Endodermal cell (in vitro differentiated cells): Measurements from ENCODE around the gene LIN37. TPM values are rescaled to one million over a fixed set of nuclear protein-coding genes. Genes with fewer than 3 reads are reported as not detected.
A peak's percentile ranks its signal among the peaks of the same experiment; 100 is the strongest.

Experiments
- DNase-seq: peaks from one replicate; pipeline ENCODE4 v3.0.0-alpha.2; 2017
- H3K27ac ChIP-seq: 2 replicates; pipeline ENCODE4 v1.5.1; 2013; ENCODE audit warnings: mild to moderate bottlenecking, low read depth, low read length, moderate library complexity
- H3K27me3 ChIP-seq: 2 replicates; pipeline ENCODE4 v1.6.1; 2013; ENCODE audit warnings: mild to moderate bottlenecking, low read length, moderate library complexity; ENCODE audit not compliant: insufficient read depth, control insufficient read depth, poor library complexity, severe bottlenecking
- H3K36me3 ChIP-seq: 2 replicates; pipeline ENCODE4 v1.7.0; 2013; ENCODE audit warnings: mild to moderate bottlenecking, low read length, moderate library complexity; ENCODE audit not compliant: control insufficient read depth, insufficient read depth
- H3K4me1 ChIP-seq: one replicate; pipeline ENCODE4 v1.7.0; 2013; ENCODE audit warnings: low read length; ENCODE audit not compliant: control insufficient read depth, insufficient read depth
- H3K4me3 ChIP-seq: 2 replicates; pipeline ENCODE4 v1.5.1; 2013; ENCODE audit warnings: mild to moderate bottlenecking, low read length, moderate library complexity
- H3K9ac ChIP-seq: 2 replicates; pipeline ENCODE4 v1.6.1; 2013; ENCODE audit warnings: mild to moderate bottlenecking, low read length, moderate library complexity; ENCODE audit not compliant: poor library complexity, severe bottlenecking; ENCODE audit errors: extremely low read depth
- H3K9me3 ChIP-seq: 2 replicates; pipeline ENCODE4 v1.6.1; 2013; ENCODE audit warnings: mild to moderate bottlenecking, low read length, moderate library complexity; ENCODE audit not compliant: control insufficient read depth
- H3K27ac Mint-ChIP-seq: 2 replicates; pipeline ENCODE4 v1.8.0; 2020; ENCODE audit warnings: mixed read lengths
- H3K27me3 Mint-ChIP-seq: 2 replicates; pipeline ENCODE4 v1.8.0; 2021; ENCODE audit warnings: mild to moderate bottlenecking, mixed read lengths; ENCODE audit not compliant: insufficient read depth
- H3K36me3 Mint-ChIP-seq: 2 replicates; pipeline ENCODE4 v1.8.0; 2020; ENCODE audit warnings: low read depth, mixed read lengths
- H3K4me1 Mint-ChIP-seq: 2 replicates; pipeline ENCODE4 v1.8.0; 2020; ENCODE audit warnings: mixed read lengths
- H3K4me3 Mint-ChIP-seq: 2 replicates; pipeline ENCODE4 v1.8.0; 2020; ENCODE audit warnings: mild to moderate bottlenecking, moderate library complexity, mixed read lengths
- H3K9me3 Mint-ChIP-seq: 2 replicates; pipeline ENCODE4 v1.8.0; 2020; ENCODE audit warnings: mild to moderate bottlenecking, mixed read lengths
- CTCF ChIP-seq: fragments of 200-600 bp; sonication (generic); conservative IDR thresholded peaks from 2 replicates; pipeline ENCODE4 v1.5.0; 2021; ENCODE audit warnings: antibody characterized with exemption, mild to moderate bottlenecking
- WGBS, 2 experiments: methylation state at CpG; one replicate each; pipeline versions ENCODE4 v1.1.5 to v1.1.7; 2013; ENCODE audit warnings: missing lambda C conversion rate in 2 of 2, mixed read lengths in 1 of 2; ENCODE audit not compliant: insufficient coverage in 1 of 2, insufficient read length in 1 of 2; 5-methylcytosine and 5-hydroxymethylcytosine counted together
- total RNA-seq, 2 donors: library from RNA; stranded (reverse); fragmentation: NEBNext Ultra II Directional in 1 of 2; extraction: Animal tissue kit (Norgen Biotek cat#: 25700) in 1 of 2; gene quantifications; 2 replicates in 1 of 2; 3 replicates in 1 of 2; pipeline ENCODE4 v1.2.1, GENCODE V29; 2021

Gene LIN37
- total RNA-seq, 2 donors from 2014 or later = 6.6 to 7.6 TPM

GRCh38 chr19:35783469-35784434, 35.4 kb downstream of the LIN37 start:
- Mint-ChIP-seq H3K9me3 (no peaks in the 10 kb centered on the region), H3K27me3 (peaks cover 3% of the 10 kb centered on the region), H3K36me3 (no peaks in the 10 kb centered on the region), H3K4me1 (peaks cover 7% of the 10 kb centered on the region), H3K27ac (no peak overlapping the region), H3K4me3 (peak overlapping the region; percentile 49)
- H3K9me3 ChIP-seq = no peaks in the 10 kb centered on the region
- no peak overlapping the region for H3K4me3 ChIP-seq
- no peak overlapping the region for H3K9ac ChIP-seq
- no peaks in the 10 kb centered on the region for H3K4me1 ChIP-seq
- H3K27me3 ChIP-seq = no peaks in the 10 kb centered on the region
- peak; percentile 64 for TF ChIP-seq CTCF
- no peak overlapping the region for H3K27ac ChIP-seq
- no peaks in the 10 kb centered on the region for H3K36me3 ChIP-seq
- WGBS, 2 experiments = 60 to 85% methylated on average over 8 to 28 of the region's 28 CpGs
- DNase-seq = peak; percentile 76

GRCh38 chr19:35784503-35785338, 36.3 kb downstream of the LIN37 start:
- Histone ChIP-seq H3K9me3 (no peaks in the 10 kb centered on the region), H3K36me3 (no peaks in the 10 kb centered on the region), H3K27me3 (no peaks in the 10 kb centered on the region), H3K27ac (no peak overlapping the region), H3K4me1 (no peaks in the 10 kb centered on the region), H3K9ac (no peak overlapping the region), H3K4me3 (no peak overlapping the region)
- peak; percentile 97 for DNase-seq
- no peaks in the 10 kb centered on the region for H3K36me3 Mint-ChIP-seq
- H3K27me3 Mint-ChIP-seq = peaks cover 3% of the 10 kb centered on the region
- peaks cover 7% of the 10 kb centered on the region for H3K4me1 Mint-ChIP-seq
- H3K9me3 Mint-ChIP-seq = no peaks in the 10 kb centered on the region
- no peak overlapping the region for H3K27ac Mint-ChIP-seq
- TF ChIP-seq CTCF = peak; percentile 66
- peak overlapping the region; percentile 49 for H3K4me3 Mint-ChIP-seq
- 28 to 68% methylated on average over 10 to 45 of the region's 45 CpGs for WGBS, 2 experiments

GRCh38 chr19:35785339-35785627, 36.9 kb downstream of the LIN37 start:
- peaks cover 3% of the 10 kb centered on the region for H3K27me3 Mint-ChIP-seq
- Histone ChIP-seq H3K9ac (no peak overlapping the region), H3K4me3 (no peak overlapping the region), H3K9me3 (no peaks in the 10 kb centered on the region), H3K27me3 (no peaks in the 10 kb centered on the region), H3K36me3 (no peaks in the 10 kb centered on the region), H3K27ac (no peak overlapping the region), H3K4me1 (no peaks in the 10 kb centered on the region)
- H3K27ac Mint-ChIP-seq = no peak overlapping the region
- no peak for TF ChIP-seq CTCF
- H3K4me3 Mint-ChIP-seq = peak overlapping the region; percentile 49
- peaks cover 7% of the 10 kb centered on the region for H3K4me1 Mint-ChIP-seq
- no peaks in the 10 kb centered on the region for H3K9me3 Mint-ChIP-seq
- 80 to 92% methylated on average over 9 to 10 of the region's 10 CpGs for WGBS, 2 experiments
- no peaks in the 10 kb centered on the region for H3K36me3 Mint-ChIP-seq
- no peak for DNase-seq
